ENCODE measurements around the gene RAPGEF2.

RAPGEF2 gene

DNA sequence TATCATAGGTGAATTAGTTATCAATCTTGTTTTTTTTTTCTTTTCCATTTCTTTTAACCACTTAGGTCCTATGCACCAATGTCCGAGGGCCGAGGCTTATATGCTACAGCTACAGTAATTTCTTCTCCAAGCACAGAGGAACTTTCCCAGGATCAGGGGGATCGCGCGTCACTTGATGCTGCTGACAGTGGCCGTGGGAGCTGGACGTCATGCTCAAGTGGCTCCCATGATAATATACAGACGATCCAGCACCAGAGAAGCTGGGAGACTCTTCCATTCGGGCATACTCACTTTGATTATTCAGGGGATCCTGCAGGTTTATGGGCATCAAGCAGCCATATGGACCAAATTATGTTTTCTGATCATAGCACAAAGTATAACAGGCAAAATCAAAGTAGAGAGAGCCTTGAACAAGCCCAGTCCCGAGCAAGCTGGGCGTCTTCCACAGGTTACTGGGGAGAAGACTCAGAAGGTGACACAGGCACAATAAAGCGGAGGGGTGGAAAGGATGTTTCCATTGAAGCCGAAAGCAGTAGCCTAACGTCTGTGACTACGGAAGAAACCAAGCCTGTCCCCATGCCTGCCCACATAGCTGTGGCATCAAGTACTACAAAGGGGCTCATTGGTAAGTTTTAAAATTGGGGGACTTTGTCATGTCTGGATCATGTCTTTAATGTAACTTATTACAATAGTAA is 250.7 kb downstream of the RAPGEF2 start:
- Histone ChIP-seq H3K4me3 (ENCODE audit: low read length) (no peak overlapping the region), H3K4me1 (ENCODE audit: control insufficient read depth, insufficient read depth, low read length) (no peaks in the 10 kb centered on the region), H3K27me3 (ENCODE audit: control insufficient read depth, insufficient read depth, low read length) (no peaks in the 10 kb centered on the region), H3K27ac (ENCODE audit: low read length) (no peak overlapping the region), H3K36me3 (ENCODE audit: control insufficient read depth, insufficient read depth, low read length) (no peaks in the 10 kb centered on the region; the same call in 1 of the 2 replicates), H3K9me3 (ENCODE audit: control insufficient read depth, insufficient read depth, low read length) (no peaks in the 10 kb centered on the region)
- WGBS (ENCODE audit: insufficient coverage, insufficient read length): no CpG with 5 or more reads among the region's 15 CpGs
- DNase-seq (ENCODE audit: low read depth, low spot score): no peak

DNA sequence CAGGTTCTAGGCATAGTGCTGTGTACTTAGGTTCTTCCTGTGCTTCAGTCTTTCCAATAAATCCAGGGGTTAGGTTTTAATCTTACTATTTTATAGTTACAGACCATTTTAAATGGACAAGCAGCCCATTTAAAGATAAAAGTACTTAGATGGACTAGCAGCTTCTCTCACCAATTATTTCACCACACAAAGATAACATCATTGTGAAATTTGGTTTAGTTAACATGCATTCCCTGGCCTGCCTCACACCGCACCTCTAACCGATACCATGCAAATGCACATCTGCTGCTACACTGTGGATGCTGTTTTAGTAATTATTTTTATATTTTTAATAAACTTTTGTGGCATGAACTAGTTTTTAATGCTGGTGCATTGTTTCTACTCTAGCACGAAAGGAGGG is 252.6 kb downstream of the RAPGEF2 start:
- no peaks in the 10 kb centered on the region for H3K27me3 ChIP-seq (ENCODE audit: control insufficient read depth, insufficient read depth, low read length)
- peaks cover 3% of the 10 kb centered on the region; the same call in 1 of the 2 replicates for H3K36me3 ChIP-seq (ENCODE audit: control insufficient read depth, insufficient read depth, low read length)
- DNase-seq (ENCODE audit: low read depth, low spot score): no peak

DNA sequence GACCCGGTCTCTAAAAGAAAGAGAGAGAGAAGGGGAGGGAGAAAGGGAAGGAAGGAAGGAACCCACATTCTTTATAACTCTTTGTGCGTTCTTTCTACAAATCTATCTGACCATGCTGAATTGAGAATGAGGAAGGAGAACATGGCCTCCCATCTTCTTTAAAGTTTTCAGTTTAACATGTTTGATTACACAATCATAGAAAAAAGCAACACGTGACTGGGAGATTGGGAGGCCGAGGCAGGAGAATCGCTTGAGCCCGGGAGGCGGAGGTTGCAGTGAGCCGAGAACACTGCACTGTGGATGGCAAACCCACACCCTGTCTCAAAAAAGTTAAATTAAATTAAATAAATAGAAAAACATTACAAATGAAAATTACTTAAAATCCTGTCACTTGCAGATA is 254.5 kb downstream of the RAPGEF2 start:
- no peaks in the 10 kb centered on the region for H3K27me3 ChIP-seq (ENCODE audit: control insufficient read depth, insufficient read depth, low read length)
- H3K36me3 ChIP-seq (ENCODE audit: control insufficient read depth, insufficient read depth, low read length): peaks cover 3% of the 10 kb centered on the region; the same call in 1 of the 2 replicates
- DNase-seq (ENCODE audit: low read depth, low spot score): no peak
- no peak overlapping the region for H3K27ac ChIP-seq (ENCODE audit: low read length)
- no peaks in the 10 kb centered on the region for H3K4me1 ChIP-seq (ENCODE audit: control insufficient read depth, insufficient read depth, low read length)
- no peak overlapping the region for H3K4me3 ChIP-seq (ENCODE audit: low read length)
- H3K9me3 ChIP-seq (ENCODE audit: control insufficient read depth, insufficient read depth, low read length): no peaks in the 10 kb centered on the region
- no CpG with 5 or more reads among the region's 8 CpGs for WGBS (ENCODE audit: insufficient coverage, insufficient read length)

More for the DNA sequence above, 252.6 kb downstream of the RAPGEF2 start:
- no peak overlapping the region for H3K4me3 ChIP-seq (ENCODE audit: low read length)
- H3K4me1 ChIP-seq (ENCODE audit: control insufficient read depth, insufficient read depth, low read length): no peaks in the 10 kb centered on the region
- WGBS (ENCODE audit: insufficient coverage, insufficient read length): no CpG with 5 or more reads among the region's 3 CpGs
- no peaks in the 10 kb centered on the region for H3K9me3 ChIP-seq (ENCODE audit: control insufficient read depth, insufficient read depth, low read length)
- H3K27ac ChIP-seq (ENCODE audit: low read length): no peak overlapping the region

DNA sequence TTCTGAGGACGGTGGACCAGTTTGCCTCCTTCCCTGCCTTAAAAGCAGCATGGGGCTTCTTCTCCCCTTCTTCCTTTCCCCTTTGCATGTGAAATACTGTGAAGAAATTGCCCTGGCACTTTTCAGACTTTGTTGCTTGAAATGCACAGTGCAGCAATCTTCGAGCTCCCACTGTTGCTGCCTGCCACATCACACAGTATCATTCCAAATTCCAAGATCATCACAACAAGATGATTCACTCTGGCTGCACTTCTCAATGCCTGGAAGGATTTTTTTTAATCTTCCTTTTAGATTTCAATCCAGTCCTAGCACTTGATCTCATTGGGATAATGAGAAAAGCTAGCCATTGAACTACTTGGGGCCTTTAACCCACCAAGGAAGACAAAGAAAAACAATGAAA is 255.3 kb downstream of the RAPGEF2 start:
- no peaks in the 10 kb centered on the region for H3K9me3 ChIP-seq (ENCODE audit: control insufficient read depth, insufficient read depth, low read length)
- no peaks in the 10 kb centered on the region for H3K4me1 ChIP-seq (ENCODE audit: control insufficient read depth, insufficient read depth, low read length)
- no peak for DNase-seq (ENCODE audit: low read depth, low spot score)
- peaks cover 3% of the 10 kb centered on the region; the same call in 1 of the 2 replicates for H3K36me3 ChIP-seq (ENCODE audit: control insufficient read depth, insufficient read depth, low read length)
- no peak overlapping the region for H3K27ac ChIP-seq (ENCODE audit: low read length)
- H3K27me3 ChIP-seq (ENCODE audit: control insufficient read depth, insufficient read depth, low read length): no peaks in the 10 kb centered on the region
- no peak overlapping the region for H3K4me3 ChIP-seq (ENCODE audit: low read length)
- no CpG with 5 or more reads among the region's 2 CpGs for WGBS (ENCODE audit: insufficient coverage, insufficient read length)

DNA sequence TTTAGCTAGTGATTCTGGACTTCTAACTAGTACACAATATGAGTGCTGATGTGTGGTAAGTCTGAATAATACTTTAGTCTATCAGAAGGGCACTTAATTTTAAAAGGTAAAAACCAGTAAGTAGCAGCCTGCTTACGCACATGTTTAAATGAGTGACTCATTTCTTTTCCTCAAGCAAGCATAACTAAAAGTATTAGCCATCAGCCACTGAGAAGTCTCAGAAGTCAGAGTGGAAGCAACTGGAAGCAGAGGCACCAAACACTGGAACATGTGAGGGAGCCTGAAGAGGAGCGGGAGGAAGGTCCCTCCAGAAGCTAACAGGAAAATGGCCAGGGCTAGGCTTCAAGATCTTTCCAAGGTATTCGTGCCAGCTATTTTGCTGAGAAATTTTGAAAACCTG is 257.7 kb downstream of the RAPGEF2 start:
- H3K27ac ChIP-seq (ENCODE audit: low read length): no peak overlapping the region
- H3K4me1 ChIP-seq (ENCODE audit: control insufficient read depth, insufficient read depth, low read length): no peaks in the 10 kb centered on the region
- no peak for DNase-seq (ENCODE audit: low read depth, low spot score)
- no peak overlapping the region for H3K4me3 ChIP-seq (ENCODE audit: low read length)
- peaks cover 3% of the 10 kb centered on the region; the same call in 1 of the 2 replicates for H3K36me3 ChIP-seq (ENCODE audit: control insufficient read depth, insufficient read depth, low read length)
- WGBS (ENCODE audit: insufficient coverage, insufficient read length): no CpG with 5 or more reads among the region's 3 CpGs
- H3K27me3 ChIP-seq (ENCODE audit: control insufficient read depth, insufficient read depth, low read length): no peaks in the 10 kb centered on the region
- no peaks in the 10 kb centered on the region for H3K9me3 ChIP-seq (ENCODE audit: control insufficient read depth, insufficient read depth, low read length)

DNA sequence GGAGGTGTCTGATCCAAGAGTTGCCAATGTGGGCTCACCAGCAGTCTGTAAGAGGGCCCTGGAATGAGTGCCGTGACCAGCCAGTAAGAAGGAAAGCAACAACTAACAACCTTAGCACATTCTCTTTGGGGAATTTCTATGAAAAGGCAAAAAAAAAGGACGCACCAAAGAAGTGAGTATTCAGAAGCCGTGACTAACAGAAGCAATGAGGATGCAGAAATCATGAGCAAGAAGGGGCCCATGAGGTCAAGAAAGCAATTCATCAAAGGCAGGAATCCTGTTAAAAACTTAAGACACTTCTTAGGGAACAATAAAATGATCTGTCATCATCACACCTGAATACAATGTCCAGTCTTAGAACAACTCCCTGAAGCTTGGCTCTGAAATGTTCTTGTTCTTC is 260.5 kb downstream of the RAPGEF2 start:
- no peaks in the 10 kb centered on the region for H3K4me1 ChIP-seq (ENCODE audit: control insufficient read depth, insufficient read depth, low read length)
- WGBS (ENCODE audit: insufficient coverage, insufficient read length): no CpG with 5 or more reads among the region's 3 CpGs
- no peak overlapping the region for H3K4me3 ChIP-seq (ENCODE audit: low read length)
- no peak overlapping the region for H3K27ac ChIP-seq (ENCODE audit: low read length)
- no peaks in the 10 kb centered on the region for H3K9me3 ChIP-seq (ENCODE audit: control insufficient read depth, insufficient read depth, low read length)
- H3K36me3 ChIP-seq (ENCODE audit: control insufficient read depth, insufficient read depth, low read length): 0 out of 2 replicates have a peak, but pooled peaks cover 3% of the 10 kb centered on the region
- DNase-seq (ENCODE audit: low read depth, low spot score): no peak
- H3K27me3 ChIP-seq (ENCODE audit: control insufficient read depth, insufficient read depth, low read length): no peaks in the 10 kb centered on the region

DNA sequence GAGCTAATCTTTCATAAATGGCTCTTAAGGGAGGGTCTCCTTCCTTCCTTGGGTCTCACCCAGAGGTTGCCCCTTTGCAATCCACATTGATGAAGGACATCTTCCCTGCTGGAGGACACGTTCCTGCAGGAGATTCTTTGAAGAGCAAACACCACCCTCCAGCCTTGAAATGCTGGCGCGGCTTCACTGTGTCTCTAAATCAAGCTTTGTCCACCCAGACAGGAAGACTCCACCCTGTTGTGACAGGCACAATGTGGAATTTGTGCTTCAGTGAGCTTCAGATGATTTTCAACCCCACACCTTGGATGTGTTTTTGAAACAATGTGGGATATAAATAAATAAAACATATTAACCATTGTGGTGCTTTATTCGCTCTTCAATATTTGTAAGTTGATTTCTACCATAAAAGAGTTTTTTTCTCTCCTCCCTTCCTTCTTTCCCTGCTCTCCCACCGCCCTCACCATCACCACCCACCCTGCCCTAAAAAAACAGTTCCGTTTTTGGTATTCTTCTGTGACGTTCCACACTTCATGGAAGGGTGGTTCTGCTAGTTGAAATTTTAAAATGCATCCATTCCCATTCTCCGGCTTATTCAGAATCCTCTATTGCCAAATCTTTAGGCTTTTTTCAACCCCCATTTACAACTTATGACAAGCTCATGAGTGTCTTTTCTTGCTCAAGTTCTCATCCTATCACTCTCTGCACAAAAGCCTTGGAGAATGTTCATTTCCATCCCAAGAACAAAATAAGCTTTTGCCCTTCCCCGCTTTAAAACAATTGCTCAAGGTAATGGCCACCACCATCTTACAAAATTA is 264.3 kb downstream of the RAPGEF2 start:
- DNase-seq (ENCODE audit: low read depth, low spot score): no peak
- H3K27me3 ChIP-seq (ENCODE audit: control insufficient read depth, insufficient read depth, low read length): no peaks in the 10 kb centered on the region
- H3K9me3 ChIP-seq (ENCODE audit: control insufficient read depth, insufficient read depth, low read length): no peaks in the 10 kb centered on the region
- H3K4me1 ChIP-seq (ENCODE audit: control insufficient read depth, insufficient read depth, low read length): no peaks in the 10 kb centered on the region
- H3K27ac ChIP-seq (ENCODE audit: low read length): no peak overlapping the region
- H3K36me3 ChIP-seq (ENCODE audit: control insufficient read depth, insufficient read depth, low read length): no peaks in the 10 kb centered on the region
- WGBS (ENCODE audit: insufficient coverage, insufficient read length): no CpG with 5 or more reads among the region's 9 CpGs
- H3K4me3 ChIP-seq (ENCODE audit: low read length): no peak overlapping the region

DNA sequence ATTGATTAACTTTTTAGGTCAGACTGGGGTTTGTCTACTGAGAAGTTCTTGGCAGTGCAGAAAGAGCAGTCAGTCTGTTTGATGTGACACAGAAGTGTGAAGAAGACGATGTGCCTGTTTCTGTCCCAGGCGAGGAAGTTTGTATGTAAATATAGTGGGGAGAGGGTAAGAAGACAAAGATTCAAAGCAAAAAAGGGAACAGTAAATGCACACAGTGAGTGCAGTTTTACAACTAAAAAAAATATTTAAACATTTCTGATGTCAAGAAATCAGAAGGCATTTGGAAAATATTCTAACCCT is 264.9 kb downstream of the RAPGEF2 start:
- Histone ChIP-seq H3K4me1 (ENCODE audit: control insufficient read depth, insufficient read depth, low read length) (no peaks in the 10 kb centered on the region), H3K36me3 (ENCODE audit: control insufficient read depth, insufficient read depth, low read length) (no peaks in the 10 kb centered on the region), H3K9me3 (ENCODE audit: control insufficient read depth, insufficient read depth, low read length) (no peaks in the 10 kb centered on the region), H3K27me3 (ENCODE audit: control insufficient read depth, insufficient read depth, low read length) (no peaks in the 10 kb centered on the region), H3K27ac (ENCODE audit: low read length) (no peak overlapping the region), H3K4me3 (ENCODE audit: low read length) (no peak overlapping the region)
- no CpG with 5 or more reads among the region's 2 CpGs for WGBS (ENCODE audit: insufficient coverage, insufficient read length)
- no peak for DNase-seq (ENCODE audit: low read depth, low spot score)

DNA sequence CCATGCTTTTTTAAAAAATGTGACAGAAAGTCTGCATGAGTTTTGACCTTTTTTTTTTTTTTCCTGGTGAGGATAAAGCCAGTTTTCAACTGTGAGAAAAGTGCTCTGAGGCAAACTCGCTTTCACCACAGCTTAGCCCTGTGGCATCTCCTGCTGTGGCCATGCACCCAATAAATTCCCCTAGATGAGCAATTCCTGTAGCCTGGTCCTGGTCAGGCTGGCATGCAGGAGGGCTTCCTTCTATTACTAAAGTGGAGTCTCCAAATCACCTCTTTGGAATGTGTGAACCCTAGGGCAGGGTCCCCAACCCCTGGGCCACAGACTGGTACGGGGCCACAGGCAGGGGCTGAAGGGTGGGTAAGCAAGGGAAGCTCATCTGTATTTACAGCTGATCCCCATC is 265.4 kb downstream of the RAPGEF2 start:
- no peaks in the 10 kb centered on the region for H3K36me3 ChIP-seq (ENCODE audit: control insufficient read depth, insufficient read depth, low read length)

DNA sequence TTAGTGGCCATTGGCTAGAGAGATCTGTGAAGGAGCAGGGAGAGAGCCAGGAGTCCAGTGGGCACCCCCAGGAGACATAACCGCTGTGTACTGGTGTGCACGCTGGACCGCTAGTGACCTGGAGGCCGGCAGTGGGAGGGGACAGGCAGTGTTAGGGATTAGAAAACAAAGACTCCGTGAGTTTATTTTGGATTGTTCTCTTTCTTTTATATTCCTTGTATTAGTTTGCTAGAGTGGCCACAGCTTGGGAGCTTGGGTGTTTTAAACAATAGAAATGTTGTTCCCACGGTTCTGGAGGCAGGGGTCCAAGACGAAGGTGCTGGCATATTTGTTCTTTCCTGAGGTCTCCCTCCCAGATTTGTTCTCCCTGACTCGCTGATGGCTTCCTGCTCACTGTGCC is 266.4 kb downstream of the RAPGEF2 start:
- no peaks in the 10 kb centered on the region for H3K9me3 ChIP-seq (ENCODE audit: control insufficient read depth, insufficient read depth, low read length)
- H3K4me3 ChIP-seq (ENCODE audit: low read length): no peak overlapping the region
- H3K4me1 ChIP-seq (ENCODE audit: control insufficient read depth, insufficient read depth, low read length): no peaks in the 10 kb centered on the region
- H3K27ac ChIP-seq (ENCODE audit: low read length): no peak overlapping the region
- H3K27me3 ChIP-seq (ENCODE audit: control insufficient read depth, insufficient read depth, low read length): no peaks in the 10 kb centered on the region
- no peak for DNase-seq (ENCODE audit: low read depth, low spot score)
- WGBS (ENCODE audit: insufficient coverage, insufficient read length): no CpG with 5 or more reads among the region's 8 CpGs
- no peaks in the 10 kb centered on the region for H3K36me3 ChIP-seq (ENCODE audit: control insufficient read depth, insufficient read depth, low read length)

More for the DNA sequence above, 265.4 kb downstream of the RAPGEF2 start:
- Histone ChIP-seq H3K4me1 (ENCODE audit: control insufficient read depth, insufficient read depth, low read length) (no peaks in the 10 kb centered on the region), H3K4me3 (ENCODE audit: low read length) (no peak overlapping the region), H3K27me3 (ENCODE audit: control insufficient read depth, insufficient read depth, low read length) (no peaks in the 10 kb centered on the region), H3K9me3 (ENCODE audit: control insufficient read depth, insufficient read depth, low read length) (no peaks in the 10 kb centered on the region), H3K27ac (ENCODE audit: low read length) (no peak overlapping the region)
- DNase-seq (ENCODE audit: low read depth, low spot score): no peak
- WGBS (ENCODE audit: insufficient coverage, insufficient read length): no CpG with 5 or more reads among the region's 2 CpGs

Data from iPS DF 6.9 (cell line).